HepG2 (cell line): ENCODE data around the gene ANO3.

Experiments
- BRF2 ChIP-seq: sonication (generic); formaldehyde crosslinking; IDR thresholded peaks from 2 replicates; pipeline ENCODE4 v1.8.1; 2022; ENCODE audit warnings: mild to moderate bottlenecking, missing genetic modification reagents
- CHD4 ChIP-seq: fragments of 200-600 bp; sonication (generic); IDR thresholded peaks from 2 replicates; pipeline ENCODE4 v1.7.0; 2017; ENCODE audit warnings: mild to moderate bottlenecking, low read length, borderline replicate concordance
- CTCF ChIP-seq: sonication (generic); formaldehyde crosslinking; IDR thresholded peaks from 2 replicates; pipeline ENCODE4 v1.5.0; 2020; ENCODE audit warnings: mild to moderate bottlenecking, missing genetic modification reagents, moderate library complexity
- EZH2 ChIP-seq: conservative IDR thresholded peaks from 2 replicates; pipeline ENCODE4 v1.6.1; 2012; ENCODE audit warnings: mild to moderate bottlenecking, low read depth, low read length, moderate library complexity
- MEIS2 ChIP-seq: sonication (generic); formaldehyde crosslinking; IDR thresholded peaks from 2 replicates; pipeline ENCODE4 v1.9.0; 2021; ENCODE audit warnings: mild to moderate bottlenecking, missing genetic modification reagents
- POLR2AphosphoS5 ChIP-seq: IDR thresholded peaks from 2 replicates; pipeline ENCODE4 v1.6.1; 2012; ENCODE audit warnings: low read depth, low read length
- SCMH1 ChIP-seq: sonication (generic); formaldehyde crosslinking; IDR thresholded peaks from 2 replicates; pipeline ENCODE4 v1.9.0; 2021; ENCODE audit warnings: missing genetic modification reagents, mild to moderate bottlenecking, borderline replicate concordance
- SNAI1 ChIP-seq: sonication (generic); formaldehyde crosslinking; IDR thresholded peaks from 2 replicates; pipeline ENCODE4 v1.5.0; 2020; ENCODE audit warnings: mild to moderate bottlenecking, missing genetic modification reagents, borderline replicate concordance
- TF ChIP-seq, protein P1 (sequence below): sonication (generic); formaldehyde crosslinking; IDR thresholded peaks from 2 replicates; pipeline ENCODE4 v1.4.0; 2020; ENCODE audit warnings: missing genetic modification reagents

- TF ChIP-seq, protein P1, sequence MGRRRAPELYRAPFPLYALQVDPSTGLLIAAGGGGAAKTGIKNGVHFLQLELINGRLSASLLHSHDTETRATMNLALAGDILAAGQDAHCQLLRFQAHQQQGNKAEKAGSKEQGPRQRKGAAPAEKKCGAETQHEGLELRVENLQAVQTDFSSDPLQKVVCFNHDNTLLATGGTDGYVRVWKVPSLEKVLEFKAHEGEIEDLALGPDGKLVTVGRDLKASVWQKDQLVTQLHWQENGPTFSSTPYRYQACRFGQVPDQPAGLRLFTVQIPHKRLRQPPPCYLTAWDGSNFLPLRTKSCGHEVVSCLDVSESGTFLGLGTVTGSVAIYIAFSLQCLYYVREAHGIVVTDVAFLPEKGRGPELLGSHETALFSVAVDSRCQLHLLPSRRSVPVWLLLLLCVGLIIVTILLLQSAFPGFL: no peak
- TF ChIP-seq POLR2AphosphoS5 (no peak), MEIS2 (CRISPR knock-in tag) (no peak), SNAI1 (no peak), CHD4 (no peak), BRF2 (no peak), EZH2 (no peak), SCMH1 (CRISPR knock-in tag) (no peak), CTCF (CRISPR knock-in tag) (no peak)
Observed at GRCh38 chr11:26599876-26600434, 268.0 kb downstream of the ANO3 start.
